PFSK-1 (cell line): ENCODE data around the gene KCNIP4.

Experiments
- FOXP2 ChIP-seq: optimal IDR thresholded peaks from 2 replicates; pipeline ENCODE3; 2011; ENCODE audit warnings: borderline replicate concordance, control low read depth, inconsistent platforms; ENCODE audit not compliant: insufficient read depth; ENCODE audit errors: extremely low read length, extremely low read depth
- POLR2AphosphoS5 ChIP-seq: IDR thresholded peaks from 2 replicates; pipeline ENCODE4 v1.6.1; 2012; ENCODE audit warnings: low read depth, mild to moderate bottlenecking, control low read depth, low read length, moderate library complexity
- REST ChIP-seq, 2 experiments: IDR thresholded peaks; 2 replicates each; pipeline versions ENCODE4 v1.6.1 to v1.8.0; 2011 to 2012; ENCODE audit warnings: low read depth in 2 of 2, low read length in 2 of 2, control low read depth in 1 of 2, inconsistent platforms in 1 of 2, mild to moderate bottlenecking in 1 of 2, moderate library complexity in 1 of 2; ENCODE audit not compliant: insufficient read depth in 1 of 2
- SIN3A ChIP-seq: IDR thresholded peaks from 2 replicates; pipeline ENCODE4 v1.6.1; 2012; ENCODE audit warnings: mild to moderate bottlenecking, low read length, moderate library complexity, borderline replicate concordance; ENCODE audit not compliant: insufficient read depth
- TAF1 ChIP-seq: IDR thresholded peaks from 2 replicates; pipeline ENCODE4 v1.6.1; 2012; ENCODE audit warnings: low read length, control low read depth, borderline replicate concordance; ENCODE audit not compliant: insufficient read depth

GRCh38 chr4:21447301-21448054 lies 501.1 kb downstream of the KCNIP4 start:
- TF ChIP-seq REST (IDR thresholded peaks at IDR 0.05; ENCODE audit: insufficient read depth in 1 of 2, low read depth in 2 of 2, low read length in 2 of 2) (no peak), POLR2AphosphoS5 (no peak), SIN3A (no peak), TAF1 (no peak), FOXP2 (no peak)
